H9 (cell line): ENCODE results near the gene GABARAP. TPM values are rescaled to one million over a fixed set of nuclear protein-coding genes. Genes with fewer than 3 reads are reported as not detected.

Experiments used
- DNase-seq: peaks from one replicate; pipeline ENCODE4 v3.0.0-alpha.2; 2017
- H2AFZ ChIP-seq: one replicate; pipeline ENCODE4 v1.6.1; 2013; ENCODE audit warnings: mild to moderate bottlenecking, low read length, control low read depth, moderate library complexity
- H2AK5ac ChIP-seq: 2 replicates; pipeline ENCODE4 v1.6.1; 2013; ENCODE audit warnings: low read length, control low read depth, mixed read lengths; ENCODE audit not compliant: insufficient read length
- H2BK120ac ChIP-seq: one replicate; pipeline ENCODE4 v1.6.1; 2013; ENCODE audit warnings: low read depth, mild to moderate bottlenecking, low read length, control low read depth, inconsistent platforms; ENCODE audit not compliant: poor library complexity, severe bottlenecking
- H2BK12ac ChIP-seq: 2 replicates; pipeline ENCODE4 v1.6.1; 2013; ENCODE audit warnings: low read length, control low read depth, mixed read lengths, low read depth; ENCODE audit not compliant: insufficient read length
- H2BK15ac ChIP-seq: 2 replicates; pipeline ENCODE4 v1.6.1; 2013; ENCODE audit warnings: low read depth, low read length, control low read depth
- H2BK20ac ChIP-seq: one replicate; pipeline ENCODE4 v1.6.1; 2013; ENCODE audit warnings: low read depth, mild to moderate bottlenecking, low read length, control low read depth, inconsistent platforms; ENCODE audit not compliant: poor library complexity, severe bottlenecking
- H2BK5ac ChIP-seq: 2 replicates; pipeline ENCODE4 v1.6.1; 2013; ENCODE audit warnings: low read length, control low read depth, mixed read lengths; ENCODE audit not compliant: insufficient read length
- H3K14ac ChIP-seq: 2 replicates; pipeline ENCODE4 v1.6.1; 2013; ENCODE audit warnings: low read length, control low read depth; ENCODE audit not compliant: insufficient read depth
- H3K18ac ChIP-seq: 2 replicates; pipeline ENCODE4 v1.6.1; 2013; ENCODE audit warnings: low read depth, mild to moderate bottlenecking, mixed read lengths, low read length, control low read depth; ENCODE audit not compliant: insufficient read length
- H3K23ac ChIP-seq: 2 replicates; pipeline ENCODE4 v1.6.1; 2013; ENCODE audit warnings: low read length, control low read depth, mixed read lengths, low read depth; ENCODE audit not compliant: insufficient read length
- H3K23me2 ChIP-seq: 2 replicates; pipeline ENCODE4 v1.6.1; 2013; ENCODE audit warnings: low read depth, mild to moderate bottlenecking, mixed read lengths, low read length, control low read depth; ENCODE audit not compliant: insufficient read length, poor library complexity, severe bottlenecking
- H3K27ac ChIP-seq: 2 replicates; pipeline ENCODE4 v1.5.1; 2013; ENCODE audit warnings: low read length, control low read depth, mixed read lengths, low read depth; ENCODE audit not compliant: insufficient read length
- H3K27me3 ChIP-seq: 2 replicates; pipeline ENCODE4 v1.6.1; 2013; ENCODE audit warnings: low read length, control low read depth, inconsistent platforms; ENCODE audit not compliant: insufficient read depth
- H3K4ac ChIP-seq: 2 replicates; pipeline ENCODE4 v1.6.1; 2013; ENCODE audit warnings: low read depth, mild to moderate bottlenecking, control low read depth, inconsistent platforms, low read length, moderate library complexity
- H3K4me1 ChIP-seq: 2 replicates; pipeline ENCODE4 v1.6.1; 2013; ENCODE audit warnings: low read length, control low read depth, inconsistent platforms; ENCODE audit not compliant: insufficient read depth
- H3K4me2 ChIP-seq: 2 replicates; pipeline ENCODE4 v1.6.1; 2013; ENCODE audit warnings: low read length, control low read depth, mixed read lengths; ENCODE audit not compliant: insufficient read length, insufficient read depth
- H3K56ac ChIP-seq: 2 replicates; pipeline ENCODE4 v1.6.1; 2013; ENCODE audit warnings: low read depth, mild to moderate bottlenecking, mixed read lengths, low read length, control low read depth; ENCODE audit not compliant: insufficient read length
- H3K79me1 ChIP-seq: 2 replicates; pipeline ENCODE4 v1.6.1; 2013; ENCODE audit warnings: low read depth, mild to moderate bottlenecking, moderate library complexity, low read length, control low read depth, inconsistent platforms; ENCODE audit not compliant: insufficient read depth, poor library complexity, severe bottlenecking
- H3K79me2 ChIP-seq: 2 replicates; pipeline ENCODE4 v1.6.1; 2013; ENCODE audit warnings: low read length, control low read depth, inconsistent platforms; ENCODE audit not compliant: insufficient read depth
- H3K9ac ChIP-seq: 2 replicates; pipeline ENCODE4 v1.6.1; 2013; ENCODE audit warnings: low read length, control low read depth, mixed read lengths; ENCODE audit not compliant: insufficient read length; ENCODE audit errors: extremely low read depth
- H3K9me3 ChIP-seq: one replicate; pipeline ENCODE4 v1.6.1; 2013; ENCODE audit warnings: low read depth, low read length, inconsistent platforms; ENCODE audit not compliant: control insufficient read depth
- H3T11ph ChIP-seq: one replicate; pipeline ENCODE4 v1.6.1; 2013; ENCODE audit warnings: mild to moderate bottlenecking, low read length, control low read depth, inconsistent platforms
- H4K20me1 ChIP-seq: one replicate; pipeline ENCODE4 v1.6.1; 2013; ENCODE audit not compliant: control insufficient read depth, insufficient read length, insufficient read depth
- H4K5ac ChIP-seq: 2 replicates; pipeline ENCODE4 v1.6.1; 2013; ENCODE audit warnings: low read depth, mild to moderate bottlenecking, mixed read lengths, low read length, control low read depth; ENCODE audit not compliant: insufficient read length
- H4K8ac ChIP-seq: replicated peaks from 2 replicates; pipeline ENCODE4 v1.6.1; 2013; ENCODE audit warnings: low read length, control low read depth, mixed read lengths, low read depth; ENCODE audit not compliant: insufficient read length
- H4K91ac ChIP-seq: 2 replicates; pipeline ENCODE4 v1.6.1; 2013; ENCODE audit warnings: low read depth, mild to moderate bottlenecking, moderate library complexity, mixed read lengths, low read length, control low read depth; ENCODE audit not compliant: insufficient read length
- H3K27ac Mint-ChIP-seq, 3 experiments: 2 replicates in 2 of 3; 3 replicates in 1 of 3; pipeline ENCODE4 v1.8.0; 2020 to 2021; ENCODE audit warnings: mixed read lengths in 3 of 3, mild to moderate bottlenecking in 1 of 3, moderate library complexity in 1 of 3
- H3K27me3 Mint-ChIP-seq: 2 replicates; pipeline ENCODE4 v1.8.0; 2021; ENCODE audit warnings: low read depth, mild to moderate bottlenecking, moderate library complexity, mixed read lengths
- H3K36me3 Mint-ChIP-seq, 3 experiments: 2 replicates in 2 of 3; 3 replicates in 1 of 3; pipeline ENCODE4 v1.8.0; 2020 to 2021; ENCODE audit warnings: low read depth in 3 of 3, mixed read lengths in 3 of 3; ENCODE audit not compliant: insufficient read depth in 1 of 3
- H3K4me1 Mint-ChIP-seq, 2 experiments: 2 replicates each; pipeline ENCODE4 v1.8.0; 2020; ENCODE audit warnings: mixed read lengths in 2 of 2
- H3K4me3 Mint-ChIP-seq, 2 experiments: 2 replicates in 1 of 2; 3 replicates in 1 of 2; pipeline ENCODE4 v1.8.0; 2020 to 2021; ENCODE audit warnings: mild to moderate bottlenecking in 2 of 2, mixed read lengths in 2 of 2, moderate library complexity in 1 of 2
- H3K9me3 Mint-ChIP-seq, 2 experiments: 2 replicates in 1 of 2; 3 replicates in 1 of 2; pipeline ENCODE4 v1.8.0; 2020; ENCODE audit warnings: mild to moderate bottlenecking in 2 of 2, mixed read lengths in 2 of 2, moderate library complexity in 1 of 2
- WGBS: extraction: QIAGEN DNeasy Blood & Tissue Kit; methylation state at CpG from one replicate; pipeline ENCODE4 v1.1.7; 2013; ENCODE audit warnings: missing lambda C conversion rate, low lambda C conversion rate, mixed read lengths; ENCODE audit not compliant: insufficient read length; ENCODE audit errors: extremely low coverage; 5-methylcytosine and 5-hydroxymethylcytosine counted together
- total RNA-seq: library from RNA; stranded (reverse); gene quantifications from 2 replicates; pipeline ENCODE4 v1.2.1, GENCODE V29; 2021
- TF ChIP-seq, protein P1 (sequence below): fragments of 200-600 bp; sonication (generic); conservative IDR thresholded peaks from 3 replicates; pipeline ENCODE4 v1.8.0; 2021; ENCODE audit warnings: antibody characterized with exemption, mild to moderate bottlenecking

The GABARAP gene
- total RNA-seq, 1 experiment from 2014 or later = 261 TPM

GRCh38 chr17:7242717-7243452, 636 bp upstream of the GABARAP start:
- Histone ChIP-seq H4K20me1 (no peaks in the 10 kb centered on the region), H3K4ac (no peak overlapping the region), H3K4me2 (peak overlapping the region; percentile 98), H4K5ac (no peak overlapping the region), H2AK5ac (no peak overlapping the region), H3K14ac (no peak overlapping the region), H3K18ac (peak overlapping the region; percentile 25), H3K9me3 (no peaks in the 10 kb centered on the region), H2BK5ac (no peak overlapping the region), H3T11ph (no peak overlapping the region), H3K27me3 (no peaks in the 10 kb centered on the region), H2BK12ac (no peak overlapping the region), H3K9ac (peak overlapping the region; percentile 53), H3K79me1 (peaks cover 5% of the 10 kb centered on the region), H3K23me2 (peaks cover 4% of the 10 kb centered on the region), H4K91ac (no peak overlapping the region), H3K23ac (no peak overlapping the region), H3K79me2 (peaks cover 4% of the 10 kb centered on the region; the same call in 1 of the 2 replicates), H2BK15ac (no peak overlapping the region), H2BK120ac (no peak overlapping the region), H2AFZ (no peak overlapping the region), H3K4me1 (no peaks in the 10 kb centered on the region), H4K8ac (no peak overlapping the region), H2BK20ac (no peak overlapping the region), H3K56ac (no peak overlapping the region), H3K27ac (peak overlapping the region; percentile 62)
- Mint-ChIP-seq H3K4me3 (peak overlapping the region; percentile 95 to 97), H3K36me3 (peaks cover 27 to 52% (median 47%) of the 10 kb centered on the region in 3 experiments), H3K27me3 (no peaks in the 10 kb centered on the region; the same call in 1 of the 2 replicates), H3K27ac (peak overlapping the region; percentile 96 to 100 (median 99)), H3K4me1 (peaks cover 34% of the 10 kb centered on the region in 2 experiments), H3K9me3 (peaks cover 0 to 2% of the 10 kb centered on the region in 2 experiments; a peak in 2 of 5 replicates)
- WGBS = no CpG with 5 or more reads among the region's 49 CpGs
- TF ChIP-seq, protein P1, sequence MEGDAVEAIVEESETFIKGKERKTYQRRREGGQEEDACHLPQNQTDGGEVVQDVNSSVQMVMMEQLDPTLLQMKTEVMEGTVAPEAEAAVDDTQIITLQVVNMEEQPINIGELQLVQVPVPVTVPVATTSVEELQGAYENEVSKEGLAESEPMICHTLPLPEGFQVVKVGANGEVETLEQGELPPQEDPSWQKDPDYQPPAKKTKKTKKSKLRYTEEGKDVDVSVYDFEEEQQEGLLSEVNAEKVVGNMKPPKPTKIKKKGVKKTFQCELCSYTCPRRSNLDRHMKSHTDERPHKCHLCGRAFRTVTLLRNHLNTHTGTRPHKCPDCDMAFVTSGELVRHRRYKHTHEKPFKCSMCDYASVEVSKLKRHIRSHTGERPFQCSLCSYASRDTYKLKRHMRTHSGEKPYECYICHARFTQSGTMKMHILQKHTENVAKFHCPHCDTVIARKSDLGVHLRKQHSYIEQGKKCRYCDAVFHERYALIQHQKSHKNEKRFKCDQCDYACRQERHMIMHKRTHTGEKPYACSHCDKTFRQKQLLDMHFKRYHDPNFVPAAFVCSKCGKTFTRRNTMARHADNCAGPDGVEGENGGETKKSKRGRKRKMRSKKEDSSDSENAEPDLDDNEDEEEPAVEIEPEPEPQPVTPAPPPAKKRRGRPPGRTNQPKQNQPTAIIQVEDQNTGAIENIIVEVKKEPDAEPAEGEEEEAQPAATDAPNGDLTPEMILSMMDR = peak; percentile 21; the same call in 1 of the 3 replicates
- peak; percentile 99 for DNase-seq
